GM18502 (cell line): Measurements from ENCODE around the gene PROSER3.
"Not testable (repeated sequence)": the region's sequence is repeated elsewhere in the genome, so short reads cannot be mapped to it uniquely, and the experiment has no call there.

Source experiments
- ATAC-seq: cut with Tn5 transposase; IDR thresholded peaks from one replicate; pipeline ENCODE4 v1.9.1; 2021; ENCODE audit warnings: mild to moderate bottlenecking; ENCODE audit not compliant: unreplicated experiment, poor library complexity

Gene PROSER3

DNA sequence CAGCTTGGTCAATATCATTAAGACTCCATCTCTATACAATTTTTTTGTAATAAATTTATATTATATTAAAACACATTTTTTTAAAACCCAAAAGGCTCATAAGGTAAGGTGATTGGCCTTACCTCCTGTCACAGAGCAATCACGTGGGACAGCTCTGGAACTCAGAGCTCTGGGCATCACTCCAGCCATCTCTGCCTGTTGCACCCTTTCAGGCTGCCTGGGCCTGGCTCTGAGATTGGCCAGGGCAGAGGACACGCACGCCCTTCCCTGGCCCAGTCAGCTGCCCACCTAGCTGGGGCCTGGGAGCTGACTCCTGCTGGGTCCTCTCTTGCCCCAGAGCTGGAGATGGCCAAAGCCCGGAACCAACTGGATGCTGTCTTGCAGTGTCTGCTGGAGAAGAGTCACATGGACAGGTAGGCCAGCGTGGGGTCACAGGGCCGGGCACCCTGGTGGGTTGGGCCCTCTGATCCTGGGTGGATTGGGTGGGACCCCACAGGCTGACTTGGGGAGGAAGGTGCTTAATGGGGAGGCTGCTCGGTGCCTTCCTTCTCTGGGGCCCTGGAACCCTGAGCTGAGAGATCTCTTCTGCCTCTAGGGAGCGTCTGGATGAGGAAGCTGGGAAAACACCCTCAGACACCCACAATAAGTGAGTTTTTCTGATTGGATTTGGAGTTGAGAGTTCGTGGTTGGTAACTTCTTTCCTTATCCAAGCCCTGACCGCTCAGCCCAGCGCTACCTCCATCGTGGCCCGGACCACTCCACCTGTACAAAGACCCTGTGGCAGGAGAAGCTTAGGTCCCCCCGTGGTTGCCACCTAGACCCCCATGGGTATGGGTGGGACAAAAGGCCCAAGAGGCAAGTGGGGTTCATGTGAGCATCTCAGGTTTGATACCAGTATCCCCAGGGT, 5.9 kb upstream of the PROSER3 start:
- no peak for ATAC-seq

DNA sequence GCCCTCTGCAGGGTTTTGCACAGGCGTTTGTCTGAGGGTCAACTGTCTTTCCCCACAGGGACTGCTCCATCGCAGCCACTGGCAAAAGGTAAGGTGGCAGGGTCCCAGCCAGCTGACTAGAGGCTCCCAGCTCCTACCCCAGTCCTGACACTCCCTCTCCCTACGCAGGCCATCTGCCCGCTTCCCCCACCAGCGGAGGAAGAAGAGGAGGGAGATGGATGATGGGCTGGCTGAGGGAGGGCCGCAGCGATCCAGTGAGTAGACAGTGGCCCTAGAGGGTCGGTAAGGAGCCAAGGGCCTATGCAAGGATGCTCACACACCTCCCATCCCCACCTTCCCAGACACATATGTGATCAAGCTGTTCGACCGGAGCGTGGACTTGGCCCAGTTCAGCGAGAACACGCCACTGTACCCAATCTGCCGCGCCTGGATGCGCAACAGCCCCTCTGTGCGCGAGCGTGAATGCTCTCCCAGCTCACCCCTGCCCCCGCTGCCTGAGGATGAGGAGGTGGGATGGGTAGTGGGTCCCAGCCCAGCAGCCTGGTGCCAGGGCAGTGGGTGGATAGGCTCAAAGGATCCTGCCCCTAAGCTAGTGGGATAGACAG, 5.1 kb upstream of the PROSER3 start:
- ATAC-seq: no peak

DNA sequence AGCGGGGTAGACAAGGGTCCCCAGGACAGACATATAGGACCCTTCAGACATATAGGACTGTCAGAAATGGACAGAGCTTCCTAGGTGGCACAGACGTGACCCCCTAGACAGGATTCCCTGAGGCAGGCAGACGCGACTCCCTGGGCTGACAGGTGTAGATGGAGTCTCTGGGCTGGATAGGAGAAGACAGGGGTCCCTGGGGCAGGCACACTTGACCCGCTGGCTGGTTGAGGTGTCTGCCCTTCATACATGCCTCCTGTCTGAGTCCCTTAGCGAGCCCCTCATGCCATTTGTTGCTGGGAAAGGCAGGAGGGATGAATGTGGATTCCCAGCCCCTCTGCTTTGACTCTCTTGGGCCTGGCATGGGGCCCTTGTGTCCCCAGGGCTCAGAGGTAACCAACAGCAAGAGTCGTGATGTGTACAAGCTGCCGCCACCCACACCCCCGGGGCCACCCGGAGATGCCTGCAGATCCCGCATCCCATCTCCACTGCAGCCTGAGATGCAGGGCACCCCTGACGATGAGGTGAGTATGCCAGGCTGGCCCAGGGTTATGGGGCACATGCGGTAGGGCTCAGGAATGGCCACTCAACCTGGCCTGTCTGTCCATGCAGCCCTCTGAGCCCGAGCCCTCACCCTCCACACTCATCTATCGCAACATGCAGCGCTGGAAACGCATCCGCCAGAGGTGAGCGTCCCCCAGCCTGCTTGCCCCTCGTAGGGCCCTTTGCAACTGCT, 4.2 kb upstream of the PROSER3 start:
- no peak for ATAC-seq

DNA sequence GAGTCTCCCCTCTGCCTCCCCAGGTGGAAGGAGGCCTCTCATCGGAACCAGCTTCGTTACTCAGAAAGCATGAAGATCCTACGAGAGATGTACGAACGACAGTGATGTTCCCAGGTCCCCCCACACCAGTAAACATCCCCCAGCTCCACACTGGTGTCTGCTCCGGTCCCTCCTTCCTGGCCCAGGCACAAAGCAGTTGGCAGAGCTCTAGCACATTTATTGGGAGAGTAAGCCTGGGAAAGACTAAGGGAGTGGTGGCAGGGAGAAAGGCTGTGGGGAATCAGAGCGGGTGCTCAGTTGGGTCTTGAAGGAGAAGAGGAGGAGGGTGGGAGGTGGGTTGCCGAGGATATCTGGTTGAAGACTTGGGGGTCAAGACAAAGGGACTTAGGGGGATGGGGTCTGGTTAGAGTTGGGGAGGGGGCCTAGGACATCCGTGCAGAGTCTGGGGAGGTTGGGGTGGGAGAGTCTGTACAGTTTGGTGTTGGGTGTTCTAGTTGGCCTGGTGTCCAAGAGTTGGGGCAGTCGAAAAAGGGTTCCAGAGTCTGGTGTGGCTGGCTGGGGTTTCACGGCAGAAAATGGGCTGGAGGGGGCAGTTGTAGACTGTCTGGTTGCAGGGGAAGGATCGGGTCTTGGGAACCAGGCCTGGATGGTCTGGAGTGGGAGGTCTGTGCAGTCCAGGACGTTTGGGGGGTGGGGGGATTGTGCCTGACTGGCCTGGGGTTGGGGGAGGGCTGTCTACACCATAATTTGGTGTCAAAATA, 3.4 kb upstream of the PROSER3 start:
- no peak for ATAC-seq

DNA sequence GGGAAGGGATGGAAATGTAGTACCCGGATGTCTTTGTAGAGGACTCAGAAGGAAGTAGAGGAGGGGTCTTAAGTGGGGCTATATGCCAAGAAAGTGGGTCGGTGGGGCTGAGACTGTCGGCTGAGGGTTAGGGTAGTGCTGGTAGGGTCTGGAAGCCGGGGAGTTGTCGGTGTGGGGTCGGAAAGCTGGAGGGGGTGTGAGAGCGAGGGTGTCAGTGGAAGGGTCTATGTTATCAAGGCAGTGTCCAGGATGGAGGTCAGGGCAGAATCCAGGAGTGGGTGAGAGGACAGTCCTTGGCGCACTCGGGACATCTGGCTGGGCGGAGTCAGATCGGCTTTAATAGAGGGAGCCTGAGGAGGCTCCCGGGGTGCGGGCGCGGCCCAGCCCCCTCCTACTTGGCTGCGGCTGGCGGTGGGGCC, 2.8 kb upstream of the PROSER3 start:
- no peak for ATAC-seq

DNA sequence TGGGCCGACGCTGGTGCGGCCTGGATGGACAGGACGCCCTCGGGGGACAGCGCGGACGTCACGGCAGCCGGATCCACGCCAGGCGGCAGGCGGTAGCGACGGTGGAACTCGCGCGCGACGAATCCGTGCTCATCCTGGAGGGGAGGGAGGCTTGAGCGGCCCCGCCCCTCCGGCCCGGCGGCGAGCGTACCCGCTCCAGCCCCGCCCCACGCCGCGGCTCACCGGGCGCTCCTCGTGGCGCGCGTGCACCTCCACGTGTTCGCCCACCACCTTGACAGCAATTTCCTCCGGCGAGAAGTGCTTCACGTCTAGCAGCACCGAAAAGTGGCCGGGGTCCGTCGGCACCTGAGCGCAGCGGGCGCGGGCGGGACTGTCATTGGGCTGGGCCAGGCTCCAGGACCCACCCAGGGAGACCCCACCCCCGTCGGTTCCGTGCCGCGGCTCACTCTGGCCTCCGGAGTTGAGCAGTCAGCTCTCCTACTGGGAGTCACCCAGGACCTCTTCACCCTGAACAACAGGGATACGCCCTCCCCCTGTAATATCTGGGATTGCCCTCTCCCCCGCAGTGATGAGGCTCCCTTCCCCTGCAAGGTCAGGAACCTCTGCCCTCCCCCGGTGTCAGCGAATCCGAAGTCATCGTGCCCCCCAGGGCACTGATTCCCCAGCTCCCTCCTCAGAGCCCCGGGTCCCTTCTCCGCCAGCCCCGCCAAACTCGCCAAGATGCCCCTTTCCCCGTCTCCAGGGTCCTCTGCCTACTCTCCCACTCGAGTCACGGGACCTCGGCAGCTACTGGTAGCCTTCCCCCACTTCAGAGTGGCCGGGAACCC, 2.2 kb upstream of the PROSER3 start:
- ATAC-seq: no peak

DNA sequence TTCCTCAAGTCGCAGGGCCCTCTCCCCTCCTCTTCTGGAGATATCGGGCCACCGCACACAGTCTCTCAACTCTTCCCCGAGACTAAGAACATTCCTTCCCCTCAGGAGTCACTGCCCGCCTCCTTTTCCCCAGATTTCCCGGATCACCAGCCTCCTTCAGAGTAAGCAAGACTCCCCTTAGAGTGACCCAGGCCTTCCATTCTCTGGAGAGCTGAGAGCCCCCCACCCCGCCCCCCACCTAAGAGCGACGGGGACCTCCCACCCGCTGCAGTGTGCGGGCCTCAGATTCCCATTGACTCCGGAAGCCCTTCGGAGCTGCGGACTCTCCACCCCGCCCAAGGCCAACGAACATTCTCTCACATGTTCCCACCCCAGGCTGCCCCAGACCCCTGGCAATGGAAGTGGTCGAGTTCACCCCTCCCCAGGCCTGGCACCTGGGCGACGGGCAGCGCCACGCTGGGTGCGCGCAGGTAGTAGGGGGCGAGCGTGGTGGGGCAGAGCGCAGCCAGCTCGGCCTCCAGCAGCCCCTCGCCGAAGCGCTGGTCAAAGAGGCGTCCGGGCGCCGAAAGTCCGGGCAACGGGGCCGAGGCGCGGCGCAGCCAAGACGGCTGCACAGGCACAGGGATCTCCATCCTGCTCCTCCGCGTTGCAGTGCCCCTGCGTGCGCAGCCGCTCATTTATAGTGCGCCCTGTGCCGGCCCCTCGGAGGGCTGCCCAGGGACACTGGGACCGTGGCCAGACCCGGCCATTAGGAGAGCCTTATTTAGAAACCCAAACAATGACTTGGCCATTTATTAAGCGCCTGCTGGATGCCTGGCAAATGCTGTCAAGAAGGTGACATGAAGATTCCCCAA, 1.4 kb upstream of the PROSER3 start, which contains the start of gene HSPB6:
HSPB6 (minus strand) TSS at position 653 of the 854 bp plus-strand sequence; CDS start at position 632, 21 bp downstream.
- ATAC-seq: no peak

DNA sequence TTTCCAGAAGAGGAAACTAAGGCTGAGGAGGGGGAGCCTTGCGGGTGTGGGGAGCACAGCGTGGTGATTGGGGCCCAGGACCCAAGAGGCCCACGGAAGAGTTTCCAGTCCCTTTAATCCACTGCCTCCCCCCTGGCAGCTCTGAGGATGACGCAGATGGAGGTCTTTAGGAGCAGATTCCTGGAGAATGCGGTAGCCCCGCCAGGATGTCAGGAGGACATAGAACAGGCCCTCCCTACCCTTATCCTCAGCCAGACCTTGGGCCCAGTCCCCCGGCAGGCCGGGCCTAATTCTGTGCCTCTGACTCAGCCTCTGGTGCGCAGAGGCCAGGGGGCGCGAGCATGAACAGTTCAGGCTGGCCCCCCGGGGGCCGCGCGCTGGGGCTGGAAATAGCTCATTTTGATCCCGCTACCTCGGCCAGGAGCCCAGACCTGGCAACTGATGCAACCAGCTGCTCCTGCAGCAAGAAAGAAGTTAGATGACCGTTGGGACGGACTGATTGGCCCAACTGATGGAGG, 686 bp upstream of the PROSER3 start:
- ATAC-seq: no peak

DNA sequence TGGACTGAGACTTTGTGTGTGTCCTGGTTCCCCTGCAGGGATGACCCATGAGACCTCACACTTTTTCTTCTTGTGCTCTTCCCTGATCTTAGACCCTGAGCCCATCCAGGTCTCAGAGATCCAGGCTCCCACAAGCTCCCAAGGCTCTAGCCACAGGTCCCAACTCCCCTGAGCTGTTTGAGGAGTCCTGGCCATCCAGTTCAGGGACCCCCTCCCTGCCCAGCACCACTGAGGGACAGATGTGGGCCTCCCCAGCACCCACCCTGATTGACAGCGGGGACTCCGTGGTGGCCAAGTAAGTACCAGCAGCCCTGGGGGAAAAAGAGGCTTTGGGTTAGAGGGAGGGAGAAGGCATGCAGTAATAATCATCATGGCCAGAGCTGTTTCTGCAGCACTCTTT, 1.7 kb downstream of the PROSER3 start:
- ATAC-seq: no peak

DNA sequence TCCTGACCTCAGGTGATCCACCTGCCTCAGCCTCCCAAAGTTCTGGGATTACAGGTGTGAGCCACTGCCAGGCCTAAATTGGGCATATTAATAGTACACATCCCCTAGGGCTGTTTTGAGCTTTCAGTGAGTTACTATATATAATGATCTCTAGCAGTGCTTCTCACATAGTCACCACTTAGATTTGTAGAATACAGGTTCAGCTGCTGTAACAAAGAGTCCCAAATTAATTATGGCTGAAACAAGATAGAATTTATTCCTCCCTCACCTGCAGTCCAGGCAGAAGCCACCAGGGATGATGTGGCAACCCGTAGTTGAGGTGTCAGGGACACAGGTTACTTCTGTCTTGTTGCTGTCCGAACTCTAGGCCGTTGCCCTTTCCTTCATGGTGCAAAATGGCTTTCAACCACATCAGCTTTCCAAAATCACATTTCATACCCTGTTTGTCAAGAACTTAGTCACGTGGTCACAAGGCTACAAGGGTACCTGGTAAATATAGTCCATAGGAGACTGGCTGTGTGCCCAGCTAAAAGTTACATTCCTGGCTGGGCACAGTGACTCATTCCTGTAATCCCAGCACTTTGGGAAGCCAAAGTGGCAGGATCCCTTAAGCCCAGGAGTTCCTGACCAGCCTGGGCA, 2.9 kb downstream of the PROSER3 start:
- no peak for ATAC-seq

DNA sequence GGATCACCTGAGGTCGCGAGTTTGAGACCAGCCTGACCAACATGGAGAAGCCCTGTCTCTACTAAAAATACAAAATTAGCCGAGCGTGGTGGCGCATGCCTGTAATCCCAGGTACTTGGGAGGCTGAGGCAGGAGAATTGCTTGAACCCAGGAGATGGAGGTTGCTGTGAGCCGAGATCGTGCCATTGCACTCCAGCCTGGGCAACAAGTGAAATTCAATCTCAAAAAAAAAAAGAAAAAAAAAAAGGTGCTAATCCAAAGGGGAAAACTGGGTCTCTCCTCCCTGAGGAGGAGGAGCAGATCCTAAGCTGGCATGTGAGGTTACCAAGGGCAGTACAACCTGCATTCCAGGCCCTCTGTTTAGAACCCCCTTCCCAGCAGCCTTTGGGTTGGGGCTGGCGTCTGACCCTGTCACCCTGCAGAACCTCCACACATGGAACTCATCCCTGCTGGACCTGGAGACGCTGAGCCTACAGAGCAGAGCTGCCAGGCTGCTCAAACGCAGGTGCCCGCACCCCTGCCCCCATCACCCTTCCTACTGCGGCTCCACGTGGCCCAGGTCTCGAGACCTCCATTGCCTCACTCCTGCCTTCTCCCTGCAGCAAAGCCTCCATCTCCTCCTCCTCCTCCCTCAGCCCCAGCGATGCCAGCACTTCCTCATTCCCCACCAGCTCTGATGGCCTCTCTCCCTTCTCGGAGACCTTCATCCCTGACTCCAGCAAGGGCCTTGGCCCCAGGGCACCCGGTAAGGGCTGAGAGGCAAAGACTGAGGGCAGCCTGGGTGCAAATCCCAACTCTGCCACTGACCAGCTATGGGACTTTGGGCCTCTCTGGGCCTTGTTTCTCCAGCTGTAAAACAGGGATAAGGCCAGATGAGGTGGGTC, 6.7 kb downstream of the PROSER3 start:
- no peak for ATAC-seq

DNA sequence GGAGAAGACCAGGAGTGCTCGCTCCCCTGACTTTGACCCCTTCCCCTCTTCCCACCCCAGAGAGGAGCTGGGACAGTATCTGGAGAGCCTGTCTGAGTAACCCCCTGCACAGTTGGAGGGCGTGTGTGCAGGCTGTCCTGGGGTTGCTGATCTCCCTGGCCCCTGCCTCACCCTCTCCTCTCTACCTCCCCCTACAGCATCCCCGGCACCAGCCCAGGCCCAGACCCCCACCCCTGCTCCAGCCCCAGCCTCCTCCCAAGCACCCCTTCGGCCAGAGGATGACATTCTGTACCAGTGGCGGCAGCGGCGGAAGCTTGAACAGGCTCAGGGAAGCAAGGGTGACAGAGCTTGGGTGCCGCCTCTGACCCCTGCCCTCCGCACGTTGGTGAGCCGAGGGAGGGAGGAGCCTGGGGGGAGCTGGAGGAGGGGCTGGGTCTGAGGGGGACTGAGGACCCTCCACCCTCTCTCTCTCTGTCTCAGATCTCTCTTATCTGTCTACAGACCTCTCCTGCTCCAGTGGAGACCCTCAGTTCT, 8.7 kb downstream of the PROSER3 start:
- ATAC-seq: no peak

DNA sequence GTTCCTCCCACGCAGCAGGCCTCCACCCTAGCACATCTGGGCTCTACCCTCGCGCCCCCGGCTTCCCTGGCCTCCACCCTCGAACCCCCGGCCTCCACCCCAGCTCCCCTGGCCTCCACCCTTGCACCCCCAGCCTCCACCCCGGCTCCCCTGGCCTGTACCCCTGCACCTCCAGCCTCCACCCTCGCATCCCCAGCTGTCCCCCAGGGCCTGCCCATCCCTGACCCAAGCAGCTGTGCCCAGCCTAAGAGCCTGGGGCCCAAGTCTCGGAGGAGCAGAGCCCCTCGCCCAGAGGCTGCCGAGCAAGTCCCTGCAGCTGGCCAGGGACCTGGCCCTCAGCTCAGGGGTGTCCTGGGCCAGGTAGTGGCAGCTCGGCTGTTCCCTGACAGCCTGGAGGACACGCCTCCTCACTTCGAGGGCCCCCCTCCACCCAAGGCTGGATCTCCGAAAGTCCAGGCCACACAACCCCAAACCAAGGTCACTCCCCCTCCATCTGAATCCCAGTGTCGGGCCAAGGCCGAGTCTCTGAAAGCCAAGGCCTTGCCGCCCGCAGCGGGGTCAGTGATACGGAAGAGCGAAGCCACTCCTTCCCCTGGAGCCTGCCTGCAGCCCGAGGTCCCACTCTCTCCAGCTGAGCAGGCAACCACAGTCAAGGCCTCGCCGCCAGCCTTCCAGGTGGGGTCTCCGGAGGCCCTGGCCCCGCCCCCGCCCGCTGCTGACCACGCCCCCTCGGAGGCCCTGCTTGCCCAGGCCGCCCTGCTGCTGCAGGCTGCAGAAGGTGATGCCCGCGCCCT, 9.5 kb downstream of the PROSER3 start:
- no peak for ATAC-seq

DNA sequence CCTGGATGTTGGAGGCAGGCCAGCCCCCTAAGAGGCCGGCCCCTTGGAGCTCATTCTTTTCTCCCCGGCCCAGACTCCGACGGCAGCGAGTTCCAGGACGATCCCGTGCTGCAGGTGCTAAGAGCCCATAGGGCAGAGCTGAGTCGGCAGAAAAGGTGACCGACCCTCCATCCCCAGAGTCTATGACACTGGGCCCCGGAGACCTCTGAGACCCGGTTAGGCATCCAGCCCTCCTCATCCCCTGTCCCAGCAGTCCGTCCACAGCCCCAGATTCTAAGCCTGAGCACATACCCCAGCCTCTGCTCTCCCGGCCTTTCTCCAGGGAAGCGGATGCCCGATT, 10.1 kb downstream of the PROSER3 start:
- ATAC-seq: no peak

DNA sequence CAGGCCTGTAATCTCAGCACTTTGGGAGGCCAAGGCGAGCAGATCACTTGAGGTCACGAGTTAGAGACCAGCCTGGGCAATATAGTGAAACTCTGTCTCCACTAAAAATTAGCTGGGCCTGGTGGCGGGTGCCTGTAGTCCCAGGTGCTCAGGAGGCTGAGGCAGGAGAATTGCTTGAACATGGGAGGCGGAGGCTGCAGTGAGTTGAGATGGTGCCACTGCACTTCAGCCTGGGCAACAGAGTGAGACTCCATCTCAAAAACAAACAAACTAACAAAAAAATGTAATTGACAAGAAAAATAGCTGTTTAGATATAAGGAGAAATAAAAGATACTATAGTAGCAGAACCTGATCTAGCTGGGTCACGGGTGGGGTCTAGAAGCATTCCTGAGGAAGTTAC, 14.4 kb downstream of the PROSER3 start:
- not testable (repeated sequence) for ATAC-seq
